Caco-2 (cell line): Measurements from ENCODE around the gene PARD3. TPM values are rescaled to one million over a fixed set of nuclear protein-coding genes. Genes with fewer than 3 reads are reported as not detected.

ENCODE experiments used
- BruUV-seq: library from RNA; stranded (reverse); fragments of 400-500 nt; replicated peaks from 2 replicates; lab custom pipeline; 2021; lab: Mats Ljungman, UMichigan
- CTCF ChIA-PET: fragments of 300-600 bp; sonication (Branson Sonifier 250); formaldehyde crosslinking; loops from one replicate; lab custom pipeline; 2022; ENCODE audit warnings: antibody characterized with exemption; lab: Charles Lee
- POLR2A ChIA-PET: fragments of 300-600 bp; sonication (Branson Sonifier 250); formaldehyde crosslinking; loops from one replicate; lab custom pipeline; 2022; ENCODE audit warnings: antibody characterized with exemption; lab: Charles Lee
- DNase-seq, 2 experiments: peaks; one replicate each; pipeline versions ENCODE4 v3.0.0 to v3.0.0-alpha.2; 2020 to 2022
- H3K27me3 ChIP-seq: replicated peaks from 2 replicates; pipeline ENCODE4 v1.6.0; 2011; ENCODE audit warnings: low read length; ENCODE audit not compliant: control insufficient read depth, insufficient read depth
- H3K36me3 ChIP-seq: 2 replicates; pipeline ENCODE4 v1.5.1; 2011; ENCODE audit warnings: low read length; ENCODE audit not compliant: control insufficient read depth, insufficient read depth
- H3K4me1 ChIP-seq: fragments of 250-450 bp; sonication (Bioruptor Pico); 2 replicates; pipeline ENCODE4 v1.5.1; 2020; ENCODE audit warnings: mild to moderate bottlenecking
- H3K4me3 ChIP-seq: 2 replicates; pipeline ENCODE4 v1.5.1; 2011; ENCODE audit warnings: low read depth, mild to moderate bottlenecking, control low read depth, low read length
- H3K9me3 ChIP-seq: fragments of 250-450 bp; sonication (Bioruptor Pico); 2 replicates; pipeline ENCODE4 v1.5.1; 2020; ENCODE audit warnings: mild to moderate bottlenecking, moderate library complexity
- H3K27ac Mint-ChIP-seq: one replicate; pipeline ENCODE4 v1.8.0; 2022; ENCODE audit warnings: mixed read lengths; ENCODE audit not compliant: unreplicated experiment
- H3K27me3 Mint-ChIP-seq: one replicate; pipeline ENCODE4 v1.8.0; 2022; ENCODE audit warnings: mixed read lengths; ENCODE audit not compliant: insufficient read depth, unreplicated experiment
- H3K36me3 Mint-ChIP-seq: one replicate; pipeline ENCODE4 v1.8.0; 2022; ENCODE audit warnings: mild to moderate bottlenecking, mixed read lengths; ENCODE audit not compliant: insufficient read depth, unreplicated experiment
- H3K4me1 Mint-ChIP-seq: one replicate; pipeline ENCODE4 v1.8.0; 2022; ENCODE audit warnings: low read depth, mixed read lengths; ENCODE audit not compliant: unreplicated experiment
- H3K4me3 Mint-ChIP-seq: one replicate; pipeline ENCODE4 v1.8.0; 2022; ENCODE audit warnings: mild to moderate bottlenecking, moderate library complexity, mixed read lengths; ENCODE audit not compliant: unreplicated experiment
- H3K9me3 Mint-ChIP-seq: one replicate; pipeline ENCODE4 v1.8.0; 2022; ENCODE audit warnings: mixed read lengths; ENCODE audit not compliant: unreplicated experiment
- intact Hi-C: fragments of 100-400 bp; cut with micrococcal nuclease; formaldehyde crosslinking; loops from one replicate; pipeline ENCODE4 v1.10.0; 2022; ENCODE audit not compliant: unreplicated experiment
- total RNA-seq: library from RNA; stranded (reverse); gene quantifications from 2 replicates; pipeline ENCODE4 v1.2.3, GENCODE V29; 2022
- TF ChIP-seq, protein P1 (sequence below), 2 experiments: fragments of 200-600 bp in 1 of 2; IDR thresholded peaks; 1 replicate in 1 of 2; 2 replicates in 1 of 2; pipeline versions ENCODE4 v1.5.1 to v1.8.0; 2011 to 2022; ENCODE audit warnings: antibody characterized with exemption in 1 of 2, control low read depth in 1 of 2, inconsistent platforms in 1 of 2, low read depth in 1 of 2, low read length in 1 of 2, mild to moderate bottlenecking in 1 of 2, moderate library complexity in 1 of 2; ENCODE audit not compliant: insufficient read depth in 1 of 2, severe bottlenecking in 1 of 2, unreplicated experiment in 1 of 2

Gene PARD3
- total RNA-seq, 1 experiment from 2014 or later: 80.7 TPM

DNA sequence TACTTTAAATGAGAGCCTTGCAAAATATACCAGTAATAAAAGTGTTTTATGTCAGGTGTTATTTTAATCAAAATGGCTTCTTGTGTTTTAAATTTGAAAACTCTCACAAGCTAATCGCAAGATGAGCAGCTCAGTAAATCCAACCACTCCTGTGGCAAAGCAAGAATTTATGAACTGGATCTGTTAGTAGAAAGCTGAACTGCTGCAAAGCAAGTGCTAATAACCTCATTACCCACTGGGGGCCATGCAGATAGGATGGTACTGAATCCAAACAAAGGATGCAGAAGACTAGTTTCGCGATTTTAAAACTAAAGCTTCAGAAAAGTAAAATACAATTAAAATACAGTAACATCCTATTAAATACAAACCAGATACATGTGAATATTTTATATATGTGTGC, 468.0 kb downstream of the PARD3 start:
- H3K9me3 ChIP-seq: no peaks in the 10 kb centered on the region
- Mint-ChIP-seq H3K27ac (no peak overlapping the region), H3K36me3 (peaks cover 15% of the 10 kb centered on the region), H3K4me3 (no peak overlapping the region), H3K27me3 (no peaks in the 10 kb centered on the region), H3K9me3 (no peaks in the 10 kb centered on the region), H3K4me1 (peaks cover 23% of the 10 kb centered on the region)
- TF ChIP-seq, protein P1, sequence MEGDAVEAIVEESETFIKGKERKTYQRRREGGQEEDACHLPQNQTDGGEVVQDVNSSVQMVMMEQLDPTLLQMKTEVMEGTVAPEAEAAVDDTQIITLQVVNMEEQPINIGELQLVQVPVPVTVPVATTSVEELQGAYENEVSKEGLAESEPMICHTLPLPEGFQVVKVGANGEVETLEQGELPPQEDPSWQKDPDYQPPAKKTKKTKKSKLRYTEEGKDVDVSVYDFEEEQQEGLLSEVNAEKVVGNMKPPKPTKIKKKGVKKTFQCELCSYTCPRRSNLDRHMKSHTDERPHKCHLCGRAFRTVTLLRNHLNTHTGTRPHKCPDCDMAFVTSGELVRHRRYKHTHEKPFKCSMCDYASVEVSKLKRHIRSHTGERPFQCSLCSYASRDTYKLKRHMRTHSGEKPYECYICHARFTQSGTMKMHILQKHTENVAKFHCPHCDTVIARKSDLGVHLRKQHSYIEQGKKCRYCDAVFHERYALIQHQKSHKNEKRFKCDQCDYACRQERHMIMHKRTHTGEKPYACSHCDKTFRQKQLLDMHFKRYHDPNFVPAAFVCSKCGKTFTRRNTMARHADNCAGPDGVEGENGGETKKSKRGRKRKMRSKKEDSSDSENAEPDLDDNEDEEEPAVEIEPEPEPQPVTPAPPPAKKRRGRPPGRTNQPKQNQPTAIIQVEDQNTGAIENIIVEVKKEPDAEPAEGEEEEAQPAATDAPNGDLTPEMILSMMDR (IDR thresholded peaks at IDR 0.05; ENCODE audit: insufficient read depth in 1 of 2, low read depth in 1 of 2, low read length in 1 of 2, severe bottlenecking in 1 of 2, unreplicated experiment in 1 of 2): no peak
- no peak for DNase-seq
- peaks cover 4% of the 10 kb centered on the region; the same call in 1 of the 2 replicates for H3K36me3 ChIP-seq
- CTCF ChIA-PET: no interaction called here
- H3K27me3 ChIP-seq: no peaks in the 10 kb centered on the region
- POLR2A ChIA-PET: interaction anchor here (0.8 kb wide), 1 partner anchor 17 kb away, joined by 3 read pairs; no protein-coding TSS in a partner anchor
- no TSS peak for BruUV-seq
- no peak overlapping the region for H3K4me3 ChIP-seq
- intact Hi-C loops: no loop called here
- H3K4me1 ChIP-seq: peaks cover 25% of the 10 kb centered on the region

GRCh38 chr10:34346516-34347100, 468.5 kb downstream of the PARD3 start:
- ChIA-PET CTCF (no interaction called here), POLR2A (interaction anchor here (0.8 kb wide), 1 partner anchor 16 kb away, joined by 3 read pairs; no protein-coding TSS in a partner anchor)
- TF ChIP-seq, protein P1 (IDR thresholded peaks at IDR 0.05; ENCODE audit: insufficient read depth in 1 of 2, low read depth in 1 of 2, low read length in 1 of 2, severe bottlenecking in 1 of 2, unreplicated experiment in 1 of 2): no peak
- Mint-ChIP-seq H3K4me1 (peaks cover 23% of the 10 kb centered on the region), H3K9me3 (no peaks in the 10 kb centered on the region), H3K36me3 (peaks cover 18% of the 10 kb centered on the region), H3K27me3 (no peaks in the 10 kb centered on the region), H3K4me3 (no peak overlapping the region), H3K27ac (peak overlapping the region; percentile 60)
- Histone ChIP-seq H3K4me3 (no peak overlapping the region), H3K9me3 (no peaks in the 10 kb centered on the region), H3K36me3 (peaks cover 4% of the 10 kb centered on the region; the same call in 1 of the 2 replicates), H3K27me3 (no peaks in the 10 kb centered on the region), H3K4me1 (peaks cover 25% of the 10 kb centered on the region)
- DNase-seq: no peak
- BruUV-seq: no TSS peak
- intact Hi-C loops: no loop called here

GRCh38 chr10:34345383-34345782, 469.7 kb downstream of the PARD3 start:
- Histone ChIP-seq H3K4me1 (peaks cover 25% of the 10 kb centered on the region), H3K27me3 (no peaks in the 10 kb centered on the region), H3K36me3 (peaks cover 4% of the 10 kb centered on the region; the same call in 1 of the 2 replicates), H3K4me3 (no peak overlapping the region), H3K9me3 (no peaks in the 10 kb centered on the region)
- H3K9me3 Mint-ChIP-seq: no peaks in the 10 kb centered on the region
- BruUV-seq: TSS peak; percentile 13
- H3K4me1 Mint-ChIP-seq: peaks cover 26% of the 10 kb centered on the region
- intact Hi-C loops: no loop called here
- peak overlapping the region; percentile 60 for H3K27ac Mint-ChIP-seq
- DNase-seq: peak in 1 of 2 experiments; percentile 21
- ChIA-PET POLR2A (no interaction called here), CTCF (no interaction called here)
- TF ChIP-seq, protein P1 (IDR thresholded peaks at IDR 0.05; ENCODE audit: insufficient read depth in 1 of 2, low read depth in 1 of 2, low read length in 1 of 2, severe bottlenecking in 1 of 2, unreplicated experiment in 1 of 2): no peak
- H3K4me3 Mint-ChIP-seq: no peak overlapping the region
- H3K36me3 Mint-ChIP-seq: peaks cover 13% of the 10 kb centered on the region
- no peaks in the 10 kb centered on the region for H3K27me3 Mint-ChIP-seq
